Activated T-cell treated with anti-CD3 and anti-CD28 coated beads for 4 hours (primary cell): ENCODE results near the gene DDX43.
"Not testable (repeated sequence)": the region's sequence is repeated elsewhere in the genome, so short reads cannot be mapped to it uniquely, and the experiment has no call there.

ENCODE experiments used
- DNase-seq: peaks from one replicate; pipeline ENCODE4 v3.0.0-alpha.2; 2020

Gene DDX43

DNA sequence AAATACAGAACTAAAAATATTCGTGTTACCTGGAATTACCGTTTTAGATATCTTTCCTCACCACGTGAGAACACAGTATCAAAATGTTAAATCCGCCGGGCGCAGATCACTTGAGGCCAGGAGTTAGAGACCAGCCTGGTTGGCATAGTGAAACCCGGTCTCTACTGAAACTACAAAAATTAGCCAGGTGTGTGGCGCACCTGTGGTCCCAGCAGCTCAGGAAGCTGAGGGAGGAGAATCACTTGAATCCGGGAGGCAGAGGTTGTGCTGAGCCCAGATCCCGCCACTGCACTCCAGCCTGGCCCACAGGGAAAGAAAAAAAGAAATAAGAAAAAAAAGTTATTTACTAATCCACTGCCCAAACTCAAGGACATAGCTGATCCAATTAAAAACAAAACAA lies 4.8 kb upstream of the DDX43 start:
- no peak for DNase-seq

DNA sequence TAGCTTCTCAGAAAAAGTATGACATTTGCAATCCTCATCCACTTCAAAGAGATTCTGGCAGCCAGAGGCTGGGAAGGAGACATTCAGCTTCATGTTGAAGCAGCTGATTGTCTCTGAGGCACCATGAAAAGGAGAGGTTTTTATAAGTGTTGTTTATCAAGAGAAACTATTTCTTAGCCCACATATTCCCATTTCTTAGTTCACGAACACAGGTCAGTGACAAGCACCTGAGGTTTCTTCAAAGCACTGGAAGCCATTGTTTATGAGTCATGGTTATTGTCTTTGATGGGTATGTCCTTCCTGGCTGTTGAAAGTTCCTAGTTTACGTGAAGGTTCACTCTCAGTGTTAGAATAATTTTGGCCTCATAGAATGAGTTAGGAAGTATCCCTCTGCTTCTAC lies 3.0 kb upstream of the DDX43 start:
- no peak for DNase-seq

DNA sequence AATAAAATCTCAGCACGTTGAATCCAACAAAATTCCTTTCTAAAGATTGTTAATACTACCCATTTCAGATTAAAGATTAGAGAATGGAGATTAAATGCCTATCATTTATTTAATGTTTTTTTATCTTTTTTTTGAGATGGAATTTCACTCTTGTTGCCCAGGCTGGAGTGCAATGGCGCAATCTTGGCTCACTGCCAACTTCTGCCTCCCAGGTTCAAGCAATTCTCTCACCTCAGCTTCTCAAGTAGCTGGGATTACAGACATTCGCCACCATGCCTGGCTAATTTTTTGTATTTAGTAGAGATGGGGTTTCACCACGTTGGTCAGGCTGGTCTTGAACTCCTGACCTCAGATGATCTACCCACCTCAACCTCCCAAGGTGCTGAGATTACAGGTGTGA lies 2.4 kb upstream of the DDX43 start:
- not testable (repeated sequence) for DNase-seq

DNA sequence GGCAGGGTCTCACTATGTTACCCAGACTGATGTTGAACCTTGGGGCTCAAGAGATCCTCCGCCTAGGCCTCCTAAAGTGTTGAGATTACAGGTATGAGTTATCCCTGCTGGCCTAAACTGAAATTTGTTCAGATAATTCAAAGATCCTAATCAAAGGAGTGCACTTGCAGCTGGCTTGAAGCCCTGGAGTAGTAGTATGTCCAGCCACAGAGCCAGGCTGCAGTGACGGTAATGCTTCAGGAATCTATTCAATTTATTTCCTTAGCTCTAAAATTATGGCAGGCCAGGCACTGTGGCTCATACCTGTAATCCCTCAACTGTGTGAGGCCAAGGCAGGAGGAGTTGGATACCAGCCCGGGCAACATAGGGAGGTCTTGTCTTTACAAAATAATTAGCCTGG lies 1.4 kb upstream of the DDX43 start:
- DNase-seq, result no peak

DNA sequence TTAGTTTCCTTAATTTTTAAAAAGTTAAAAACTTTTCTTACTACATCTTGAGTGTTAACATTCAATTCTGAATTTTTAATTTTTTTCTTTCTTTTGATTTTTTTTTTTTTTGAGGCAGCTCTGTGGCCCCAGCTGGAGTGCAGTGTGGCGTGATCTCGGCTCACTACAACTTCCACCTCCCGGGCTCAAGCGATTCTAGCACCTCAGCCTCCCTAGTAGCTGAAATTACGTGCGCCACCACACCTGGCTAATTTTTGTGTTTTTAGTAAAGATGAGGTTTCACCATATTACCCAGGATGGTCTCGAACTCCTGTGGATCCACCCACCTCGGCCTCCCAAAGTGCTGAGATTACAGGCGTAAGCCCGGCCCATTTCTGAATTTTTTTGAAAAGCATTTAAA lies 1.2 kb downstream of the DDX43 start:
- no peak for DNase-seq

DNA sequence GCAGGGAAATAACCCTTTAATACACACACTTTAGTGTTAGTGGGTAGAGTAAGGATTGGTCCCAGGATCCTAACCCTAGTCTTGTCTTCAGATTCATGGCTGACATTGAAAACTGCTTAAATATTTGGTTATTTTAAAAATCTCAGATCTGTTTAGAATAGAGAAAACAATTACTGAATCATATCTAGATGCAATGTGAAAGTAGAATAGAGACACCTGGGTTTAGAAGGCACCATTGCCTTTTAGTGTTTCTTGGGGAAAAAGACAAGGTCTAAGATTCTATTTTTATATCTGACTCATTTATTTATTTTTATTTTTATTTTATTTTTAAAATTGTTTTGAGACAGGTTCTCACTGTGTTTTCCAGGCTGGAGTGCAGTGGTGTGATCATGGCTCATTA lies 6.0 kb downstream of the DDX43 start:
- DNase-seq, result no peak

DNA sequence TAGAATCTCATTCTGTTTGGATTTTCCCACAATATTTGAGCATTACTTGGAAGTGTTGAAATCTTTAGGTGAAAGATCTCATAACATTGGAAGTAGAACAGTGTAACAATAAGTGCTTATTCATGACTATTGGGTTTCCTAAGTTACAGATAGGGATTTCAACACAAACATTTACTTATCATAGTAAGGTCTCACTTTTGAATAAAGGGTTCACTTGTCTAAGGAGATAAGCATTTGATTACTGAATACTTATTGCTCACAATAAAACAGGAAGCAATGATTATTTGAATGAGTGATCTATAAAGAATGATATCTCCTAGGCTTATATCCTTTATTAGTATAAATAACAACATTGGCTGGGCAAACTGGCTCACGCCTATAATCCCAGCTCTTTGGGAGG lies 14.8 kb downstream of the DDX43 start:
- no peak for DNase-seq

DNA sequence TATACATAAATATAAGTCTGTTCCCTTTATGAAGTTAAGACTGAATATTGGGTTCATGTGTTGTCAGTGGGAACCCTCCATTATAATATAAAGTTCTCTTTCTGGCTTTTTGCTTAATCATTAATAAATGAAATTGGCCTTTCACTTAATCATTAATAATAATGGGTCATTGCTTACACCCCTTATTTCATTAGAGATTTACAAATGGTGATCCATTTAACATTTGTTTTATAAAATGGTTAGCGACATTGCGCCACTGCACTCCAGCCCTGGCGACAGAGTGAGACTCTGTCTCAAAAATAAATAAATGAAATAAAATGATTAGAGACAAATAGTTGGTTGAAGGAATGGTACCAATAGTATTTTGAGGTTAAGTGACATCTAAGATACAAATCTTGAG lies 18.5 kb downstream of the DDX43 start:
- DNase-seq, result no peak

DNA sequence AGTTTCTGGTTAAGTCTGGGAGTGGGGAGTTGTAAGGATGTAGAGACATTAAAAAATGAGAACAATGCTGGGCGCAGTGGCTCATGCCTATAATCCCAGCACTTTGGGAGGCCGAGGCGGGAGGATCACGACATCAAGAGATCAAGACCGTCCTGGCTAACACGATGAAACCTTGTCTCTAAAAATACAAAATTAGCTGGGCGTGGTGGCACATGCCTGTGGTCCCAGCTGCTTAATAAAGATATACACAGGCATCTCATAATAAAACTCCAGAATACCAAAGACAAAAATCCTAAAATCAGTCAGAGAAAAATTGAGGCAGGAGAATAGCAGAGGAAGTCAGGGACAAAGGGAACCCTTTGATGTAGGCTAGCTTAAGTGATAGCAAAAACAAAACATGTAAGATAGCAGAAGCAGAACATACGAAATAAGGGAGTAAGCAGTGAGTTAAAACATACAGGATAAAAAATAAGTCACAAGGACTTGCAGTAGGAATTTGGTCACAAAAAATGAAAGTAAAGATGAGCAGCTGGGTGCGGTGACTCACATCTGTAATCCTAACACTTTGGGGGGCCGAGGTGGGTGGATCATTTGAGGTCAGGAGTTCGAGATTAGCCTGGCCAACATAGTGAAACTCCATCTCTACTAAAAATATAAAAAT lies 23.6 kb downstream of the DDX43 start:
- no peak for DNase-seq

DNA sequence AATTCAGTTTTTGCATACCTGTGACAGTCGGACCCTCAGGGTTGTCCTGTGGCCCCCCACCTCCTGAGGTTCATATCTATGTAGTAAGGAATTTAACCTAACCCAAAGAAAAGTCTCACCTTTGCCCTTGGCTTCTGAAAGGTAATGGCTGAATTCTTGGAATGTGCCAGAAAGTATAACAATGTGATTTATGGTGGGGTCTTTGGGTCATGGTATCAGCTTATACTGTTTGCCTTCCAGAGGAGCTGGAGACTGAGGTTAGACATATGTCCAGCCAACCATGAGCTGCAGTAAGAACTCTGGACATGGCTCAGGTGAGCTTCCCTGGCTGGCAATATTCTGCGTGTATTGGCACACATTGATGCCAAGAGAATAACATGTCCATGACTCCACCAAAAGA lies 26.9 kb downstream of the DDX43 start:
- DNase-seq, result no peak

DNA sequence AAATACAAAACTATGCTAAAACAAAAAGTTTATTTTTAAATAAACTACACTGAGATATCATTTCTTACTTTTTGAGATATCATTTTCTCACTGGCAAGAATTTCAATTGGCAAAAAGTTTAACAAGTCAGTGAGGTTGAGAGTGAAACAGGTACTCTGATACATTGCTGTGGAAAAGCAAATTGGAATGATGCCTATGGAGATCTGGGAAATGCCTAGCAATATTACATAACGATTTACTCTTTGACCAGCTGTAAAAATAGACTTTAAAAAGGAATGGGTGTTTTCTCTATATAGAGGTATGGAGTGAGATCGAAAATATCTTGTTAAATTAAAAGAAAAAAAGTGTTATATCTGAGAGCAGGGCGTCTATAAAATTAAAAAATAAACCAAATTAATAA lies 40.6 kb downstream of the DDX43 start:
- DNase-seq, result no peak

DNA sequence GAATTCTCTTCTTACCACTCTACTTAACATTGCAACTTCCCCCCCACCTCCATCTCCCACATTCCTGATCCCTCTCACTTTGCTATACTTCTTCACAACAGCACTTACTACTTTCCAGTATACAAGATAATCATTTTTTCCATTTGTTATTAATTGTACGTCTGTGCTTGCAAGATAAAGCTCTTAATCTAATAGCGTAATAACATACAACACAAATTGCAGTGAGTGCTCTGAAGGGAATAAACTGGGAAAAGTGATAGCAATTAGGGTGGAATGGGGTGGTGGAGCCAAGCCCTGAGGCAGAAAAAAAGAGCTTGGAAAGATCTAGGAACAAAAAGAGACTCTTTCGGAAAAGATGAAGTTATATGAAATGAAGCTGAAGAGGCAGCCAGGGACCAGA lies 48.9 kb downstream of the DDX43 start:
- DNase-seq, result no peak

DNA sequence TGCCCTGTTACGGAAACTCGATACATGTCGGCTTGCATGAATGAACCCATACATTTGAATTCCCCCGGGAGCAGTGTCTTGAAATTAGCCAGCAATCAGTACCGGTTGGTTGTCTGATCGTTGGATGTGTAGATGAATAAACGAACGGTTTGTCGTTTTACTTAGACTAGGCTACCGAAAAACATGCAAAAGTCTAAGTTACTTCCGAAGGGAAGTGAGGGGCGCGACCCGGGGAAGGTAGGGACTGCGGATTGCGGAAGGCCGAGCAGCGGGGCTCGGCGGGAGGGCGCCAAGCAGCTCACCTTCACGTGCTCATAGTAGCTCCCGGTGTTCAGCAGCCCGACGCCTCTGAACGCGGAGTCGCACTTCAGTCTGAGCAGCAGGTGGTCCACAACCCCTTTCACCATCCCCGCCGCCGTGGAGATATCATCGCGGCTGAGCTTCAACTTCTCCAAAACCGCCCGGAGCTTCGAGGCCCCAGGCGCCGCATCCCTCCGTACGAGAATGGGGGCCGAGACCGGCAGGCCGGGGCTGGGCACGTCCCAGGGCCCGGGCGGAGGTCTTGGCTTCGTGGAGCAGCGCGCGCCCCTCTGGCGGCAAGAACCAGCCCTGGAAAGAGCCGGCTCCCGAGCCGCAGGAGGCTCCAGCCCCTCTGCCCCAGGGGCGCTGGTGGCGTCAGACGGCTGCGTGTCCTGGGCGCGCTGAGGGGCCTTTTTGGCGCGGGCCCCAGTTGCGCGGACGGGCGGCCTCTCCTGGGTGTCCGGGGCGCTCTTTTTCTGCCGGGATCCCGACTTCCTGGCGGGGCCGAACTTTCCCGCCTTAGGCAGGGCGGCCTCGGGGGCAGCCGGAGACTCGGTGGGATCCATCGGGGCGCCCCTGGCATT lies 56.8 kb downstream of the DDX43 start:
- peak; percentile 33 for DNase-seq

DNA sequence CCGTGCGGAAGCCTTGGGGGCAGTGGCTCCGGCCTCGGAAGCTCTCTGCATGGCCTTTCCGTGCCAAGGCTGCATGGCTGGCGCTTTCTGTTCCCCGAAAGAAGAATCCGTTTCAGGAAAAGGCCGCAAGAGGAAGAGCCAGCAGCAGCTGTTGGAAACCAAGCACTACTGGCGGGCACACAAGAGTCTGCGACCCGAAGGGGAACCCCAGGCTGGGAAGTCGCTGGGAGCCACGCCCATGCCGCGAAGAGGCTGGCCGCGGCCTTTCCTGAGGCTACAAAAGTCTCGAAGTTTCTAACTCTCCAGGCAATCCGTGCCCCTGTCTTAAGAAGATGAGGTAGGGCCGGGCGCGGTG lies 57.5 kb downstream of the DDX43 start, which contains the start of gene CGAS:
Gene CGAS, minus strand, starts transcription at position 191 of the 355 bp plus-strand sequence. Its CDS starts 116 bp downstream, at position 75.
- peak; percentile 60 for DNase-seq

DNA sequence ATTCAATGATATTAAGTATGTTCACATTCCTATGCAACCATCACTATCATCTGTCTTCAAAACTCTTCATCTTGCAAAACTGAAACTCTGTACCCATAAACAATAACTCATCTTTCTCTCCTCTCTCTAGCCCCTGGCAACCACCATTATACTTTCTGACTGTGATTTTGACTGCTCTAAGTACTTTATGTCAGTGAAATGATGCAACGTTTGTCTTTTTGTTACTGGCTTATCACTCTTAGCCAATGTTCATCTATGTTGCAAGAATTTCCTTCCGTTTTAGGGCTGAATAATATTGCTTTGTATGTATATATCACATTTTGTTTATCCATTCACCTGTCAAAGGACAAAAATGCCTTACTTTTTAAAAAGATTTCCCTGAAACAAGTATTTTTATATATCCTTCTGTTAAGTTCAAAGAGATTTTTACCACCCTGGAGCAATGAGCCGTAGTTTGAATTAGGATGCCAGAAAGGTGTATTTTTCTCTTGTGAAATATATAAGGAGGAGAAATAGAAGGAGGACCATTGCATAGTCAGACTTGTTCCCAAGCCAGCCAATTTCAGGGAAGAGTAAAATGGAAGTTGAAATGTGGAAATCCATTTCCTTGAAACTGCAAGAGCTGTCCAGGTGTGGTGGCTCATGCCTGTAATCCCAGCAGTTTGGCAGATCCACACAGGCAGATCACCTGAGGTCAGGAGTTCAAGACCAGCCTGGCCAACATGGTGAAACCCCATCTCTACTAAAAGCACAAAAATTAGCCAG lies 61.4 kb downstream of the DDX43 start:
- no peak for DNase-seq

DNA sequence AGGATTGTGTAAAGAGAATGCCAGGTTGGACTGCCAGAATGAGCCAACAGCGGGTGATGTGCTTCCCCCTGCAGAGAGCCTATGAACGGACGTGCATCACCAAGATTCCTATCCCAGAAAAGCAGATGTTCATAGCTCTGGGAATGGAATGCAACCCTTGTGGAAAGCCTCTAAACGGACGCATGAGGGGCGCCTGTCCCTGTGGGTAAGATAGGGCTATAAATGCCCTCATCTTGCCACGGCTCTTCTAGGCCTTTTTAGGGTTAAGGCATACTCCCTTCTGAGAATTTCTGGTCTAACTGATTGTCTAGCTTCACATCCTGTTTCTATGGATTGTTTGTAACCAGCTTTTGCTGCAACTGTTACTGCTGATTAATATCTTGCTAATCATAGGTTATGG lies 64.8 kb downstream of the DDX43 start:
- DNase-seq, result not testable (repeated sequence)

DNA sequence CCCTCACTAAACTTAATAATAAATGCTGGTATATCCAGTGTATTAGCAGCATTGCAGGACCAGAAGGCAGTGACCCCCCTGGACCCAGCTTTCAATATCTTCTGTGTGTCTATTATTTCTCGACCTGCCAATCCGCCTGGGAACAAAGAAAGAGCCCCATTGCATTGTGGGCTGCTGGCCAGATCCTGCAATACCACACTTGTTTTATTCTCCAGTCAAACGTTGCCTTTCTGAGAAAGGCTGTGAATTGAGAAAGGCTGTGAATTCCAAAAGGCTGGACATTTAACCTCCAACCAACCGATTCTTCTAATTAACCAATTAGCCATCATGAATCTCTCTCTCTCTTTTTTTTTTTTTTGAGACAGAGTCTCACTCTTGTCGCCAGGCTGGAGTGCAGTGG lies 65.4 kb downstream of the DDX43 start:
- DNase-seq, result no peak

DNA sequence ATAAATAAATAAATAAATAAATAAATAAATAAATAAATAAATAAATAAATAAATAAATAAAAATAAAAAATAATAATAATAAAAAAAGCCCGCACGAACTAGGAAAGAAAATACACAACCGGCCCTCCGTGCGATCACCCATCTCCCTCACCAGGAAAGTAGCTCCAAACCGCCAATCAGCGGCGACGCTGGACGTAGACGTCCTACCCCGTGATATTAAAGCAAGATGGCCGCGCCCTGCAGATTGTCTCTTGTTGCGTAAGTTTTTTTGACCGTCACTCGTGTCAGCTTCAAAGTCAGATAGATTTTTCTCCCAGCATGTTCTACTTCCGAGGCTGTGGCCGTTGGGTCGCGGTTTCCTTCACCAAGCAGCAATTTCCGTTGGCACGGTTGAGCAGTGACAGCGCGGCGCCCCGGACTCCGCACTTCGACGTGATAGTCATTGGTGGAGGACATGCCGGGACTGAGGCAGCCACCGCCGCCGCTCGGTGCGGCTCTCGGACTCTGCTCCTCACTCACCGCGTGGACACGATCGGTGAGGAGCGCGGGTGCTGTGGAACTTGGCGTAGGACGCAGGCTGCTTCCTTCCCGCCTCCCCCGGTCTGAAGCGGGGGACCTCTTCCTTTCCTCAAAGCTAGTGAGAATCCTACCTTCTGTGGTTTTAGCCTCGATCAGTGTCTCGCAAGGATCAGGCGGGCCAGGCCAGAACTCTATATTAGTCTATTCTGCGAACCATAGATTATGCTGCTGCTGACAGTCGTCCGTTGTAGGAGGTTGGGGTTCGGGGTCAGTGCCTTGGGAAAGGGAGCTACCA lies 67.1 kb downstream of the DDX43 start, which contains the start of gene MTO1:
Gene MTO1, plus strand, starts transcription at position 201 of the 814 bp plus-strand sequence. Its CDS starts 118 bp downstream, at position 319.
- DNase-seq, result peak; percentile 70
